ENCODE measurements around the gene DYNC1H1.

DYNC1H1 gene

GRCh38 chr14:102016420-102017090 lies 52.2 kb downstream of the DYNC1H1 start:
- no peaks in the 10 kb centered on the region for H3K27me3 Mint-ChIP-seq (ENCODE audit: low read depth)
- H3K4me1 Mint-ChIP-seq: no peaks in the 10 kb centered on the region
- no peak overlapping the region for H3K27ac Mint-ChIP-seq
- peaks cover 91% of the 10 kb centered on the region for H3K36me3 Mint-ChIP-seq (ENCODE audit: low read depth)
- no peaks in the 10 kb centered on the region for H3K9me3 Mint-ChIP-seq
- no peak overlapping the region for H3K4me3 Mint-ChIP-seq
- TF ChIP-seq, protein P1, sequence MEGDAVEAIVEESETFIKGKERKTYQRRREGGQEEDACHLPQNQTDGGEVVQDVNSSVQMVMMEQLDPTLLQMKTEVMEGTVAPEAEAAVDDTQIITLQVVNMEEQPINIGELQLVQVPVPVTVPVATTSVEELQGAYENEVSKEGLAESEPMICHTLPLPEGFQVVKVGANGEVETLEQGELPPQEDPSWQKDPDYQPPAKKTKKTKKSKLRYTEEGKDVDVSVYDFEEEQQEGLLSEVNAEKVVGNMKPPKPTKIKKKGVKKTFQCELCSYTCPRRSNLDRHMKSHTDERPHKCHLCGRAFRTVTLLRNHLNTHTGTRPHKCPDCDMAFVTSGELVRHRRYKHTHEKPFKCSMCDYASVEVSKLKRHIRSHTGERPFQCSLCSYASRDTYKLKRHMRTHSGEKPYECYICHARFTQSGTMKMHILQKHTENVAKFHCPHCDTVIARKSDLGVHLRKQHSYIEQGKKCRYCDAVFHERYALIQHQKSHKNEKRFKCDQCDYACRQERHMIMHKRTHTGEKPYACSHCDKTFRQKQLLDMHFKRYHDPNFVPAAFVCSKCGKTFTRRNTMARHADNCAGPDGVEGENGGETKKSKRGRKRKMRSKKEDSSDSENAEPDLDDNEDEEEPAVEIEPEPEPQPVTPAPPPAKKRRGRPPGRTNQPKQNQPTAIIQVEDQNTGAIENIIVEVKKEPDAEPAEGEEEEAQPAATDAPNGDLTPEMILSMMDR (IDR thresholded peaks at IDR 0.05; ENCODE audit: unreplicated experiment in 3 of 3): no peak

DNA sequence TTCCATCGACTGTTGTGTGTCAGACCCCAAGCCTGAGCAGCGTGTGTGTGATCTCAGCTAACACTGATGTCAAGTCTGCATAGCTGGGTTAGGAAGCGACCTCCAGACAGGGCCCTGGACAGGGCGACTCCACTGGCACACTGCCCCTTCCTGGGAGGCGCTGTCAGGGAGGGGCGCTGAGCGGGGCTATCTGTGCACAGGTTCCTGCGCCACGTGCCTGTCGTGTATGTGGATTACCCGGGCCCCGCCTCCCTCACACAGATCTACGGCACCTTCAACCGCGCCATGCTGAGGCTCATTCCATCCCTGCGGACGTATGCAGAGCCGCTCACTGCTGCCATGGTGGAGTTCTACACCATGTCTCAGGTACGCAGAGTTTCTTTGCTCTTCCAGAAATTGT lies 53.9 kb downstream of the DYNC1H1 start:
- Mint-ChIP-seq H3K36me3 (ENCODE audit: low read depth) (peaks cover 88% of the 10 kb centered on the region), H3K9me3 (no peaks in the 10 kb centered on the region), H3K4me3 (no peak overlapping the region), H3K27me3 (ENCODE audit: low read depth) (peaks cover 2% of the 10 kb centered on the region), H3K4me1 (no peaks in the 10 kb centered on the region), H3K27ac (no peak overlapping the region)
- TF ChIP-seq, protein P1 (IDR thresholded peaks at IDR 0.05; ENCODE audit: unreplicated experiment in 3 of 3): no peak

DNA sequence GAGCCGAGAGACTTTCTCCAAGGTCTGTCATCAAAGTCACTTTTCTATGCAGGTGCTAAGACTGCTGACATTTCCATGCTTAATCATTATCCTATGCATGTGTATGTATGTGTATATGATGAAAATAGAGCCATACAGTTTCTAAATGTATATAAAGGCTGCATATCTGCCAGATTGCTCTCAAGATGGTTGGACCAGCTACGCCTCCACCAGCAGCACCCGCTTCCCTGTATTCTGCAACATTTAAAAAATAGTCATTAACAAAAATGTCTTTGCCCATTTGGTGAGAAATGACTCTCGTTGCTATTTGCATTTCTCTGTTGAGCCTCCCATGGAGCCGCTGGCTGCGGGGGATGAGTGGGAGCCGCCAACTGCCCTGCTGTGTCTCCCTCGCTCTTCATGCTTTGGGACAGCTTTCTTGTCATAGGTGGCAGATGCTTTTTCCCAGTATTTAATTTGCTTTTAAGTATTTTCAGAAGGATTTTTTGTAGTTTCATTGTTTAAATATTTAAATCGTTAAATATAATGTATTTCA lies 54.7 kb downstream of the DYNC1H1 start:
- H3K27ac Mint-ChIP-seq: no peak overlapping the region
- H3K36me3 Mint-ChIP-seq (ENCODE audit: low read depth): peaks cover 86% of the 10 kb centered on the region
- no peaks in the 10 kb centered on the region for H3K4me1 Mint-ChIP-seq
- H3K27me3 Mint-ChIP-seq (ENCODE audit: low read depth): peaks cover 3% of the 10 kb centered on the region
- no peaks in the 10 kb centered on the region for H3K9me3 Mint-ChIP-seq
- no peak overlapping the region for H3K4me3 Mint-ChIP-seq
- TF ChIP-seq, protein P1 (IDR thresholded peaks at IDR 0.05; ENCODE audit: unreplicated experiment in 3 of 3): no peak

- H3K27ac Mint-ChIP-seq: no peak overlapping the region
- no peaks in the 10 kb centered on the region for H3K9me3 Mint-ChIP-seq
- TF ChIP-seq, protein P1 (IDR thresholded peaks at IDR 0.05; ENCODE audit: unreplicated experiment in 3 of 3): no peak
- H3K36me3 Mint-ChIP-seq (ENCODE audit: low read depth): peaks cover 78% of the 10 kb centered on the region
- H3K4me3 Mint-ChIP-seq: no peak overlapping the region
- no peaks in the 10 kb centered on the region for H3K4me1 Mint-ChIP-seq
- H3K27me3 Mint-ChIP-seq (ENCODE audit: low read depth): peaks cover 3% of the 10 kb centered on the region
These were observed 55.9 kb downstream of the DYNC1H1 start for GRCh38 chr14:102020058-102020971.

- TF ChIP-seq, protein P1 (IDR thresholded peaks at IDR 0.05; ENCODE audit: unreplicated experiment in 3 of 3): no peak
- H3K9me3 Mint-ChIP-seq: no peaks in the 10 kb centered on the region
- no peak overlapping the region for H3K4me3 Mint-ChIP-seq
- peaks cover 72% of the 10 kb centered on the region for H3K36me3 Mint-ChIP-seq (ENCODE audit: low read depth)
- peaks cover 11% of the 10 kb centered on the region for H3K4me1 Mint-ChIP-seq
- peaks cover 3% of the 10 kb centered on the region for H3K27me3 Mint-ChIP-seq (ENCODE audit: low read depth)
- H3K27ac Mint-ChIP-seq: no peak overlapping the region
These were observed 62.6 kb downstream of the DYNC1H1 start for GRCh38 chr14:102026934-102027333.

All from nephron (organoid).